HG03066 (cell line): ENCODE data around the gene NMB.

ENCODE experiments used
- ATAC-seq: cut with Tn5 transposase; IDR thresholded peaks from one replicate; pipeline ENCODE4 v1.9.1; 2021; ENCODE audit warnings: low read depth; ENCODE audit not compliant: unreplicated experiment

NMB gene

DNA sequence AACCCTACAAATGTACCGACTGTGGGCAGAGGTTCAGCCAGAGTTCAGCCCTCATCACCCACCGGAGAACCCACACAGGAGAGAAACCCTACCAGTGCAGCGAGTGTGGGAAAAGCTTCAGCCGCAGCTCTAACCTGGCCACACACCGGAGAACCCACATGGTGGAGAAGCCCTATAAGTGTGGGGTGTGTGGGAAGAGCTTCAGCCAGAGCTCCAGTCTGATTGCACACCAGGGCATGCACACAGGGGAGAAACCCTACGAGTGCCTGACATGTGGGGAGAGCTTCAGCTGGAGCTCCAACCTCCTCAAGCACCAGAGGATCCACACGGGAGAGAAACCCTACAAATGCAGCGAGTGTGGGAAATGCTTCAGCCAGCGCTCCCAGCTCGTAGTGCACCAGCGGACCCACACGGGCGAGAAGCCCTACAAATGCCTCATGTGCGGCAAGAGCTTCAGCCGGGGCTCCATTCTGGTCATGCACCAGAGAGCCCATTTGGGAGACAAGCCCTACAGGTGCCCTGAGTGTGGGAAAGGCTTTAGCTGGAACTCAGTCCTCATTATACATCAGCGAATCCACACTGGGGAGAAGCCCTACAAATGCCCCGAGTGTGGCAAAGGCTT is 36.5 kb downstream of the NMB start:
- no peak for ATAC-seq

DNA sequence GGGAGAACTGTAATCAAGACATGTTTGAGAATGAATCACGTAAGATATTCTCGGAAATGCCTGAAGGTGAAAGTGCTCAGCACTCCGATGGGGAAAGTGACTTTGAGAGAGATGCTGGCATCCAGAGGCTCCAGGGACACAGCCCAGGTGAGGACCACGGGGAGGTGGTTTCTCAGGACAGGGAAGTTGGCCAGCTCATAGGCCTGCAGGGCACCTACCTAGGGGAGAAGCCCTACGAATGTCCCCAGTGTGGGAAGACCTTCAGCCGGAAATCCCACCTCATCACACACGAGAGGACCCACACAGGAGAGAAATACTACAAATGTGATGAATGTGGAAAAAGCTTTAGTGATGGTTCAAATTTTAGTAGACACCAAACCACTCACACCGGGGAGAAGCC is 37.4 kb downstream of the NMB start:
- ATAC-seq: no peak

DNA sequence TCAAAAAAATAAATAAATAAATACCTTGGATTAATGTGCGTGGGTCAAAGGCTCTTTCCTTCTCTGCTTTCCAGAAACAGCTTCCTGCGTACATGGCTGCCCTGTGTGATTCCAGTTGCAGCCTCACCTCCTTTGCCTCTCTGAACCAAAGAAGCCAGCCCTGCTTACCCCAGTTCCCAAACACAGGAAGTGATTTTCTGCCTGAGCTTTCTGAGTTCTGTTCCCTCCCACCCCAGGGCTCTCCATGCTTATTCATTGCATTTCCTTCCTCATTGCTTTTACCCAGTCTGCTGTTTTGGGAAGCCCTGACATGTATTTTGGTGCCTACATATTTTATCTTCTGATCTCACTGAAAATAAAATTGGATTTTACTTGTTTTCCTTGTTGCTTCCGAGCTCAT is 41.8 kb downstream of the NMB start:
- ATAC-seq: no peak

DNA sequence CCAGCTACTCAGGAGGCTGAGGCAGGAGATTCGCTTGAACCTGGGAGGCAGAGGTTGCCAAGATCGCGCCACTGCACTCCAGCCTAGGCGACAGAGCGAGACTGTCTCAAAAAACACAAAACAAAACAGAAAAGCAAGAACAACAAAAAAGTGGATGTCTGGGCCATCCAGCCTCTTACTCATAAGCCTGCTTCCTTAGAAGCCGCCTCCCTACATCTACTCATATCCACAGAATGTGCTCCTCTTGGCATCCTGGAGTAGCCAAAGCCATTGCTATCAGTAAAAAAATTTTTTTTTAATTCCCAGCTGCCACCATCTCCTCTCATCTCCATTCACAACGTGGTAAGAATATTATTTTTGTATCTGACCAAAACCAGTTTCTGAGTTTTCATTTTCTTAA is 46.4 kb downstream of the NMB start:
- no peak for ATAC-seq

- no peak for ATAC-seq
Observed at GRCh38 chr15:84609818-84610525, 48.0 kb downstream of the NMB start.

- no peak for ATAC-seq
Observed at GRCh38 chr15:84608707-84609284, 49.2 kb downstream of the NMB start.

DNA sequence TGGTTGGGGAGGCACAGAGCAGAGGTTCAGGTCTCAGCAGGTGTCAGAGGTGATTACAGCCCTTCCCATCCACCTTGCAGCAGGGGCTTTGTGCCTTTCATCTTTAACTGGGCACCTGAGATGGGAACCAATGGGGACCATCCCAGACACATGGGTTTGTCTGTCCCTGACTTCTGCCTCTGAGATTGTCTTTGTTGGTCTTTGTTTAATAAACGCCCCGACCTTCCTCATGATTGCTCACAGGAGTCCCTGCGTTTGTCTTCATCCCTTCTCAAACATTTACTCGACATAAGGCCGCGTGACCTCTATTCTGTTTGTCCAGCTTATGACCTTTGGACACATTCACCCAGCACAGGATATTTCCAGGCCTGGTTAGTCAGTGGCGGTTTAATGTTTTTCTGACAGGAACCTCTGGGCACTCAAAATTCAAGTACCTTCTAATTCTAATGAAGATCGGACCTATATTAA is 51.3 kb downstream of the NMB start:
- no peak for ATAC-seq

DNA sequence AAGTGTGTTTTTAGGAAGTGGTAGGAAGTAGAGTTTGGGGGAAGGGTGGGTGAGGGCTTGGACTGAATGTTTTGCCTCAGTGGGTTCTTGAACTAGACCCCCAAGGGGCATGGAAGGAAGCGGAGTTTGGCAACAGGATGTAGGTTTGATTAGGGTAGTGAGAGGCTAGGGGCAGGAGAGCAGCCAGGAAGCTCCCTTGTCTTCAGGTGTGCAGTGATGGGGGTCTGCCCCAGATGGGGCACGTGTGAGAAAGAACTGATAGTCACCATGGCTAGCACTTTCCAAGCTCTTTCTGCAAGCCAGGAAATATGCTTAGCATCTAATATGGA is 52.5 kb downstream of the NMB start:
- ATAC-seq: no peak
